Fibroblast of mammary gland (primary cell): Measurements from ENCODE around the gene P2RY8.

Experiments used
- DNase-seq: peaks from one replicate; pipeline ENCODE4 v3.0.0-alpha.2; 2010; ENCODE audit warnings: low read depth
- H3K4me3 ChIP-seq: 2 replicates; pipeline ENCODE4 v1.5.1; 2011; ENCODE audit warnings: low read depth, mild to moderate bottlenecking, low read length, moderate library complexity; ENCODE audit not compliant: control insufficient read depth
- TF ChIP-seq, protein P1 (sequence below): conservative IDR thresholded peaks from 2 replicates; pipeline ENCODE4 v1.5.1; 2011; ENCODE audit warnings: low read depth, low read length, inconsistent platforms; ENCODE audit not compliant: control insufficient read depth, insufficient read depth

The P2RY8 gene

DNA sequence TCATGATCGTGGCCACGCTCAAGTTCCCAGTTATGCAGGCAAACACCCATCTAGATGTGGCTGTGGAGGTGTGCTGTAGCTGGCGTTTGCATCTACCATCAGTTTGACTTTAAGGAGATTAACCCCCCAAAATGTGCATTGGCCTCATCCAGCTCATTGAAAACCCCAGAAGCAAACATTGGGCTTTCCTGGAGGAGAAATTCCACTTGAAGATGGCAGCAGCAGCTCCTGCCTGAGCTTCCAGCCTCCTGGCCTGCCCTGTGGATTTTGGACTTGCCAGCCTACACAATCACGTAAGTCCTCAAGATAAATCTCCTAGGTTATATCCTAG, 114.9 kb downstream of the P2RY8 start:
- TF ChIP-seq, protein P1, sequence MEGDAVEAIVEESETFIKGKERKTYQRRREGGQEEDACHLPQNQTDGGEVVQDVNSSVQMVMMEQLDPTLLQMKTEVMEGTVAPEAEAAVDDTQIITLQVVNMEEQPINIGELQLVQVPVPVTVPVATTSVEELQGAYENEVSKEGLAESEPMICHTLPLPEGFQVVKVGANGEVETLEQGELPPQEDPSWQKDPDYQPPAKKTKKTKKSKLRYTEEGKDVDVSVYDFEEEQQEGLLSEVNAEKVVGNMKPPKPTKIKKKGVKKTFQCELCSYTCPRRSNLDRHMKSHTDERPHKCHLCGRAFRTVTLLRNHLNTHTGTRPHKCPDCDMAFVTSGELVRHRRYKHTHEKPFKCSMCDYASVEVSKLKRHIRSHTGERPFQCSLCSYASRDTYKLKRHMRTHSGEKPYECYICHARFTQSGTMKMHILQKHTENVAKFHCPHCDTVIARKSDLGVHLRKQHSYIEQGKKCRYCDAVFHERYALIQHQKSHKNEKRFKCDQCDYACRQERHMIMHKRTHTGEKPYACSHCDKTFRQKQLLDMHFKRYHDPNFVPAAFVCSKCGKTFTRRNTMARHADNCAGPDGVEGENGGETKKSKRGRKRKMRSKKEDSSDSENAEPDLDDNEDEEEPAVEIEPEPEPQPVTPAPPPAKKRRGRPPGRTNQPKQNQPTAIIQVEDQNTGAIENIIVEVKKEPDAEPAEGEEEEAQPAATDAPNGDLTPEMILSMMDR = no peak
- H3K4me3 ChIP-seq = no peak overlapping the region
- no peak for DNase-seq

DNA sequence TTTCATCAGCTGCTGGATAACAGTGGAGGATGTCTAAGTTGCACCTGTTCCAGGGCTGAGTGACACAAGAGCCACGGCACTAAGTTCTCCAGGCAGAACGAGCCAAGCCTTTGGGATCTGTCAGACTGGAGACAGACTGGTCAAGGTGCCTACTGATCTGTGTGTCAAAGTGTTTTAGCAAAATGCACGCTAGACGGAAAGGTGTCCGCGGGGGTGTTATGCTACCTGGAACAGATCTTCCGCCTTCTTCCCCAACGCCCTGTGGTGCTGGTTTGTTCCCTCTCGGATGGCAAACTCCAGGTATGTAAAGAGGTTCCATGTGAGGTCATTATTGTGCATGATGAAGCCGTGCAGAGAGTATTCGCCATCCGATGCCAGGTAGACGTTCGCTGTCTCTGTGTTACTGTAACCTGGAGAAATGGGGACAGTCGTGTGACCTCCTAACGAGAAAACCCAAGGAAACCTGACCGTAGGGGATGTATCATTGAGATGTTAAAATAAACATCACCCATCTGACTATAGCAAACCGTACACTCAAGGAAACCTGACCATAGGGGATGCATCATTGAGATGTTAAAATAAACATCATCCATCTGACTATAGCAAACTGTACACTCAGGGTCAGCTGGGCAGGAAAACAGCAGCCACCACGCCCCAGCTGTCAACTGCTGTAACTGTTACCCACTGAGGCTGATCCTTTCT, 115.4 kb downstream of the P2RY8 start:
- H3K4me3 ChIP-seq = no peak overlapping the region
- DNase-seq = peak; percentile 12
- TF ChIP-seq, protein P1 = no peak

DNA sequence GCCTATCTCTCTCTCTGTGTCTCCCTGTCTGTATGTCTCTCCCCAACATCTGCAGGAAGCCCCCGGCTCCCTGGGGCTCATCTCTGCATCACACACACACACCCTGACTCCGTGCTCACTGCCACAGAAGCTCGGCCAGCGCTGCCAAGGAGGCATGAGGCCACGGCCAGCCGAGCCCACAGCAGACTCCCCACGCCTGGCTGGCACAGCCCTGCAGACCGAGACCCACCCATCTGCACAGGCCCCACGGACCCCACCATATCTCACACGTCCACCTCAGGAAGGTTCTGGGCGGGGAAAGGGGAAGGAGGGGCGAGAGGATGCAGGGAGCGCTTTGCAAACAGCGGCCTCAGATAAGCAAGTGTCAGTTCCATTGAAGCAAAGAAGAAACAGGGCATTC, 116.6 kb downstream of the P2RY8 start:
- no peak overlapping the region for H3K4me3 ChIP-seq
- TF ChIP-seq, protein P1 = no peak
- DNase-seq = no peak

DNA sequence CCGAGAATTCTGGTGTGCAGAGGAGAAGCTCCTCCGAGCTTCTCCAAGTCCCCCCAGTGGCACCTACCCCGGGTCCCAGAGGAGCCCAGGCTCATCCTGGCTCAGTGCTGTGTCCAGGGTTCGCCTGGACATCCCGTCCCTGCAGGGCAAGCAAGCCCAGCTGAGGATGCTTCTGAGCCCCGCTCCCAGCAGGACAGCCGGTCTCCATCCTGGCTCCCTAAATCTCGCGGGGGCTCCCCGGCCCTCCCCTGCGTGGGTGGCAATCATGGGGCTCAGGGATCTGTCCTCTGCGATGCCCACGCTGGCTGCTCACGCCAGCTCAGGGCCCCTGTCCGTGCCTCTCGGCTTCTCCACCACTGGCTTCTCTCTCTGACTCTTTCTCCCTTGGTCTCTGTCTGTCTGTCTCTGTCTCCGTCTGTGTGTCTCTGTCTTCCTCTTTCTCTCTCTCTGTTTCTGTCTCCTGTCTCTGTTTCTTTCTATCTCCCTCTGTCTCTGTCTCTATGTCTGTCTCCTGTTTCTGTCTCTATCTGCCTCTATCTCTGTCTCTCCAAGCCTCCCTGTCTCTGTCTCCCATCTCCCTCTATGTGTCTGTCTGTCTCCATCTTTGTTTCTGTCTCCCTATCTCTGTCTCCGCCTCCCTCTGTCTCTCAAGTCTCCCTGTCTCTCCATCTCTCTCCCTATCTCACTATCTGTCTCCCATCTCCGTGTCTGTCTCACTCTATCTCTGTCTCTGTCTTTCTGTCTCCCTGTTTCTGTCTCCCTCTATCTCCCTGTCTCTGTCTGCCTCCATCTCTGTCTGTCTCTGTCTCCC, 117.2 kb downstream of the P2RY8 start:
- TF ChIP-seq, protein P1 = no peak
- no peak for DNase-seq

DNA sequence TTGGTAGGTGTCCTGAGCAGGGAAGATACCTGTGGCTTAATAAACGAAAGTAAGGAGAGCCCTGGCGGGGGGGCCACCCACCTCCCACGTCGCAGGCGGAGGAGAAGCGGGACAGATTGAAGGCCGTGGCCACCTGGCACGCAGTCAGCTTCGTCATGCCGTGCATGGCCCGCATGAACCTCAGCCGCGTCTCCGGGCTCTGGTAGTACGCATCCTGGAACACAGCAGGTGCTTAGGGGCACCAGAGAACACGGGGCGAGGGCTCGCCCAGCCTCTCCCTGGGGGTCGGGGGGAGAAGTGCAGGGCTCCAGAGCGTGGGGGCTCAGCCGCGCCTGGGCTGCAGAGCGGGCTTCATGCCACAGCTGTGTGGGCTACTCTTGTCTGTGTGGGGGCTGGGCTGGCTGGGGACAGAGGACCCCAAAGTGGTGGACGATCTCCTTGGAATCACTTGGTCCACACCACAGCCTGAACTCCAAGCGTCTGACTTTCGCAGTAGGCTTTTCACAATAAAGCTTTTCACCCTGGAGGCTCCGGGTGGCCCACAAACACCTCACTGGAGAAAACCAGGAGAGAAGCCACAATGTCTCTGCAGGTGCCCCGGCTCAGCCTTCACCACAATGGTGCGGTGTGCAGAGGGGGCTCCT, 118.0 kb downstream of the P2RY8 start:
- H3K4me3 ChIP-seq = no peak overlapping the region
- no peak for DNase-seq
- TF ChIP-seq, protein P1 = no peak

More for the DNA sequence above, 117.2 kb downstream of the P2RY8 start:
- no peak overlapping the region for H3K4me3 ChIP-seq

DNA sequence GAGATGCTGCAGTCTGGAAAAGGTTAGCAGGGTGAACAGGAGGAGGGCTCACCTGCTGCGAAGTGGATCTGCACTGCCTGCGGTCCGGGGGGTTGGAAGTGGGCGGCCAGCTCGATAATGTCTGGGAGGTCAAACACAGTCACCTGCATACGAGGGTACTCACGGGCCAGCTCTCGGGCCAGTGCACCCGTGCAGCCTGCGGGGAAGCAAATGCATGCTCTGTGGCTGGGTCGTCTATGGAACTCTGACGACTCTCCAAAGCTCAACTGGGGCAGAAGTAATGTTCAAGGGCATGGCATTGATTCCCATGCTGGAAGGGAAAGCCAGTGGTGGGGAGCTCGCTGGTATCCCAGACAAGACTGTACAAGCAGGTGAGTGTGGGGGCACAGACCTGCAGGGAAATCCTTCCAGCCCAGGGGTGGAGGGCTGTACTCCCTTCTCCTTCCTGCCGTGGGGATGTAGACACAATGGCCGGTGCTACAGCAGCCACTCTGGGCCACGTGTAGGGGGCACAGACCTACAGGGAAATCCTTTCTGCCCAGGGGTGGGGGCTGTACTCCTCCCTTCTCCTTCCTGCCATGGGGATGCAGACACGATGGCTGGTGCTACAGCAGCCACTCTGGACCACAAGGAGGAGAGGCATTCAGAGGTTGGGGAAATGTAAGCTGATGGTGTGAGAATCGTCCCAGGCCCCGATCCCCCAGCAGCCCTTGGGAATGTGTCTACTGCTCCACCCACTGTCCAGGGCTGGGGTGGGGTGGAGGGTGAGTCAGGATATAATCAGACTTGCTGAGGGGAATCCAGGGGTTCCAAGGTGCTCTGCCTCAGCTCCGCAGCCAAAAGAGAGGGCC, 118.8 kb downstream of the P2RY8 start:
- DNase-seq = no peak
- TF ChIP-seq, protein P1 = no peak
- H3K4me3 ChIP-seq = no peak overlapping the region
